ENCODE results near the gene PCDHA10. TPM values are rescaled to one million over a fixed set of nuclear protein-coding genes. Genes with fewer than 3 reads are reported as not detected.
"Not testable (repeated sequence)": the region's sequence is repeated elsewhere in the genome, so short reads cannot be mapped to it uniquely, and the experiment has no call there.

The PCDHA10 gene
- polyA plus RNA-seq (ENCODE audit: insufficient read length in 4 of 4): 1 to 10 TPM in 1 of 4 donors, under 1 TPM in 3; 0.13 to 1.1 (median 0.75) TPM

- DNase-seq (ENCODE audit: low read depth in 4 of 4, low spot score in 2 of 4): no peak
Measured at GRCh38 chr5:140855772-140856674, at the start of gene PCDHA10. TSS of gene PCDHA10 (plus strand) at chr5:140855897. CDS start at chr5:140856049, 152 bp downstream.

GRCh38 chr5:140806834-140807775 lies 48.6 kb upstream of the PCDHA10 start, which contains the start of gene PCDHA4:
TSS of gene PCDHA4 (plus strand) at chr5:140807068.
- DNase-seq (ENCODE audit: low read depth in 4 of 4, low spot score in 2 of 4): no peak

GRCh38 chr5:140808241-140808888 lies 47.3 kb upstream of the PCDHA10 start:
- DNase-seq (ENCODE audit: low read depth in 4 of 4, low spot score in 2 of 4): not testable (repeated sequence)

- no peak for DNase-seq (ENCODE audit: low read depth in 4 of 4, low spot score in 2 of 4)
Measured at GRCh38 chr5:140808889-140809291, 46.8 kb upstream of the PCDHA10 start.

- DNase-seq (ENCODE audit: low read depth in 4 of 4, low spot score in 2 of 4): no peak
Measured at GRCh38 chr5:140821375-140822280, 34.1 kb upstream of the PCDHA10 start, which contains the start of gene PCDHA5. TSS of gene PCDHA5 (plus strand) at chr5:140821613.

GRCh38 chr5:140822281-140822629 lies 33.4 kb upstream of the PCDHA10 start:
- no peak for DNase-seq (ENCODE audit: low read depth in 4 of 4, low spot score in 2 of 4)

GRCh38 chr5:140822969-140823368 lies 32.7 kb upstream of the PCDHA10 start:
- DNase-seq (ENCODE audit: low read depth in 4 of 4, low spot score in 2 of 4): not testable (repeated sequence)

GRCh38 chr5:140823475-140823874 lies 32.2 kb upstream of the PCDHA10 start:
- no peak for DNase-seq (ENCODE audit: low read depth in 4 of 4, low spot score in 2 of 4)

GRCh38 chr5:140827704-140828361 lies 27.9 kb upstream of the PCDHA10 start, which contains the start of gene PCDHA6:
TSS of gene PCDHA6 (plus strand) at chr5:140827960. CDS start at chr5:140828092, 132 bp downstream.
- DNase-seq (ENCODE audit: low read depth in 4 of 4, low spot score in 2 of 4): no peak

GRCh38 chr5:140828362-140828737 lies 27.3 kb upstream of the PCDHA10 start:
- no peak for DNase-seq (ENCODE audit: low read depth in 4 of 4, low spot score in 2 of 4)

- not testable (repeated sequence) for DNase-seq (ENCODE audit: low read depth in 4 of 4, low spot score in 2 of 4)
Measured at GRCh38 chr5:140829511-140830501, 25.9 kb upstream of the PCDHA10 start.

GRCh38 chr5:140833993-140834392 lies 21.7 kb upstream of the PCDHA10 start, which contains the start of gene PCDHA7:
TSS of gene PCDHA7 (plus strand) at chr5:140834269. CDS start at chr5:140834384, 115 bp downstream.
- no peak for DNase-seq (ENCODE audit: low read depth in 4 of 4, low spot score in 2 of 4)

- DNase-seq (ENCODE audit: low read depth in 4 of 4, low spot score in 2 of 4): not testable (repeated sequence)
Measured at GRCh38 chr5:140834439-140835008, 21.2 kb upstream of the PCDHA10 start.

- no peak for DNase-seq (ENCODE audit: low read depth in 4 of 4, low spot score in 2 of 4)
Measured at GRCh38 chr5:140835622-140836510, 19.8 kb upstream of the PCDHA10 start.

- DNase-seq (ENCODE audit: low read depth in 4 of 4, low spot score in 2 of 4): no peak
Measured at GRCh38 chr5:140840978-140841962, 14.4 kb upstream of the PCDHA10 start, which contains the start of gene PCDHA8. TSS of gene PCDHA8 (plus strand) at chr5:140841187. CDS start at chr5:140841322, 135 bp downstream.
